GM10248 (cell line): ENCODE data around the gene LMBR1.

Experiments used
- CTCF ChIA-PET: fragments of 300-600 bp; sonication (Branson Sonifier 250); formaldehyde crosslinking; extraction: SDS; loops from one replicate; lab custom pipeline; 2021; ENCODE audit warnings: antibody characterized with exemption; lab: Yijun Ruan, JAX
- POLR2A ChIA-PET: fragments of 350-650 bp; sonication (Branson Sonifier 250); formaldehyde crosslinking; extraction: SDS; loops from one replicate; lab custom pipeline; 2020; ENCODE audit warnings: antibody characterized with exemption; lab: Yijun Ruan, JAX
- DNase-seq: peaks from one replicate; pipeline ENCODE4 v3.0.0; 2012; ENCODE audit errors: extremely low spot score
- CTCF ChIP-seq: IDR thresholded peaks from 2 replicates; pipeline ENCODE4 v1.5.1; 2012; ENCODE audit warnings: mild to moderate bottlenecking, low read depth; ENCODE audit errors: extremely low read depth, missing control alignments, control extremely low read depth

The LMBR1 gene

DNA sequence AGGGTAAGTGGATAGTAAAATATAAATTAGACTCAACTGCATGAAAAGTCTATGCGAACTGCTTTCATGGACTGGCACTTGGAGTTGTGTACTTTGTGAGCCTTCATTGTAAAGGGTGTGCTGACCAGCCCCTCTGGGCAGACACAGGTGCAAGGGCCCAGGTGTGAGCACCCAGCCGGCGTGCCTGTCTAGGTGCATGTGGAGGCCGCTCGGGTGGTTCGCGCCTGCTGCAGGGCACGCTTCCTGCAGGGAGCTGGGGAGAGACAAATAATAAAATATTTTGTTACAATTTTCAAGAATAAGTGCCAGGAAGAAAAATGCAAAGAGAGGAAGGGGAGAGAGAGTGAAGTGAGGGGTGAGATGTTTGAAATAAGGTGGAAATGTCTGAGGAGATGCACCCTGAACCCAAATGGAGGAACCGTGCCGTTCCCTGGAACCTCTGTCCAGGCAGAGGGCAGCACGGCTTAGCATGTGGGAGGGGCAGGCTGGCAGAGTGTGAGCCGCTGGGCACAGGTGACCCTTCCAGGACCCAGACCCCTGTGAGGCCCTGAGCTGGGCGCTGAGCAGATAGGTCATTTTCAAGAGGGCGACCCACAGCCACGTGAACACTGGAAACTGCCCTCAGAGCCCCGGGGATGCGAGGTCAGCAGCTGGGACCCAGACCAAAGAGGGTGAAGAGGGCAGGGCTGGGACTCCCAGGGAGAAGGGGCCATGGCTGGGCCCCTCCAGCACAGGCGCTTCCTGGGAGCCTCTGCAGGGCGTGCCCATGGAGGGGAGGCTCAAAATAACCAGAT, 223.8 kb downstream of the LMBR1 start:
- no peak for DNase-seq
- TF ChIP-seq CTCF = no peak
- ChIA-PET POLR2A (no interaction called here), CTCF (no interaction called here)

- ChIA-PET CTCF (interaction anchor here (1.0 to 1.6 kb wide), 2 partner anchors 14 to 22 kb away, joined by 3 read pairs; no protein-coding TSS in a partner anchor), POLR2A (no interaction called here)
- DNase-seq = no peak
- no peak for TF ChIP-seq CTCF
Measured at GRCh38 chr7:156668130-156668741, 224.7 kb downstream of the LMBR1 start.

DNA sequence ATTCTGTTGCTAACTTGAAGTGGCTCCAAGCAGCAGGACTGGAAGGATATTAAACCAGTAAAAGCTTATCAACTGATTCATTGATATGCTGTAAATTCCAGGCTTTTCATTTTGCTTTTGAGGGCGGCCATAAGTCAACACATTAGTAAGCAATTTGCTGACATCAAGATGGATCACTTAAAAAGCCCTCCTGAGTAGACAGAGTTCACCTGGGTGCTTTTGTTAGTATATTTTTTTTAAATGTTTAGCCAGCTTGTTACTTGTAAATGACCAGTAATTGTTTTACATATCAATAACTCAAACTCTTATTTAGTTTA, 225.9 kb downstream of the LMBR1 start:
- no peak for TF ChIP-seq CTCF
- CTCF ChIA-PET = interaction anchor here (1.6 kb wide), 1 partner anchor 21 kb away, joined by 3 read pairs; no protein-coding TSS in a partner anchor
- POLR2A ChIA-PET = no interaction called here
- DNase-seq = no peak

GRCh38 chr7:156666368-156667109, 226.4 kb downstream of the LMBR1 start:
- POLR2A ChIA-PET = no interaction called here
- CTCF ChIA-PET = interaction anchor here (1.6 kb wide), 1 partner anchor 20 kb away, joined by 3 read pairs; no protein-coding TSS in a partner anchor
- DNase-seq = no peak
- no peak for TF ChIP-seq CTCF

DNA sequence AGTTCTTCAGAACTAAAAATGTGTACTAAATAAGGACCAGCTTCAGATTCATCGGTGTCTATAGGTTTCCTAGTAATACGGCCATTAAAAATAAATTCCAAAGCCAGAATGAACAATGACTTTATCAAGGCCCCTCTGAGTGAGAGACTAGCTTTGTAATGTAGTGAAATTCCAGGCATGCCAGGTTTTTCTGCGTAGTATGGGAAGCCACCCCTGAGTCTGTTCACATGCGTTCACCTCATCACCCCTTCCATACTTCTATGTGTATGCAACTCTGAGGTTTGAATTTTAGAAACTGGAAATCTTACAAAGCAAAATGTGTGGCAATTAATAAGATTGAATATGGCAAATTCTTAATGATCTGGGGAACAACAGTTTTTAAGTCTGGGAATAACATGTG, 227.9 kb downstream of the LMBR1 start:
- ChIA-PET CTCF (interaction anchor here (1.0 to 1.1 kb wide), 2 partner anchors 9 to 13 kb away, joined by 3 to 5 read pairs; no protein-coding TSS in a partner anchor), POLR2A (no interaction called here)
- no peak for TF ChIP-seq CTCF
- no peak for DNase-seq

- TF ChIP-seq CTCF = no peak
- ChIA-PET CTCF (no interaction called here), POLR2A (no interaction called here)
- no peak for DNase-seq
Measured at GRCh38 chr7:156662277-156662676, 230.7 kb downstream of the LMBR1 start.
